ENCODE measurements around the gene L3MBTL2. TPM values are rescaled to one million over a fixed set of nuclear protein-coding genes. Genes with fewer than 3 reads are reported as not detected.
A peak's percentile ranks its signal among the peaks of the same experiment; 100 is the strongest.

L3MBTL2 gene
- total and polyA plus RNA-seq, 4 donors, result 8.7 to 17.4 (median 12.3) TPM

DNA sequence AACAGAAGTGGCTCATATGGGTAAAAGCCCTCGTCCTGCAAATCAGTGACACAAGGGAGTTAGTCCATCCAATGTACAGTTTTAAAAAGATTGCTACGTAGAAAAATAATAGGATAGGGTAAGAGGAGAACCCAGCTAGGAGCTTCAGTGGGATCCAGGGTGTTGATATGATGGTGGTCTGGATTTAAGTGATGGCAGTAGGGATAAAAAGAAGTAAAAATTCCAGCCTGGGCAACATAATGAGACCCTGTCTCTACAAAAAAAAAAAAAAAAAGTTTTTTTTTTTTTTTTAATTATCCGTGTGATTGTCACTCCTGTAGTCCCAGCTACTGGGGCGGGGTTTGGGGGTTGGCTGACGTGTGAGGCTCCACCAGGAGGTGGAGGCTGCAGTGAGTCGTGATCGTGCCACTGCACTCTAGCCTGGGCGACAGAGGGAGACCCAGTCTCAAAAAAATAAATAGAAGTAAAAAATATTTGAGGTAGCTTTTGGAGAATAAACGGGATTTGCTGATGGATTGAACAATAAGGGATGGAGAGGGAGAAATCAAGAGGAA, 7.0 kb upstream of the L3MBTL2 start:
- H3K36me3 ChIP-seq (ENCODE audit: control insufficient read depth in 4 of 4, insufficient read depth in 3 of 4, low read depth in 1 of 4, low read length in 3 of 4), result peaks cover 0 to 6% (median 1%) of the 10 kb centered on the region in 4 donors
- H3K27ac ChIP-seq (ENCODE audit: low read depth in 1 of 2, low read length in 2 of 2), result peak overlapping the region; percentile 51 to 56
- H3K4me3 ChIP-seq (ENCODE audit: low read depth in 1 of 3, low read length in 3 of 3), result peak overlapping the region; percentile 68 to 97 (median 86)
- H3K9me3 ChIP-seq (ENCODE audit: control insufficient read depth in 4 of 4, low read length in 3 of 4), result no peaks in the 10 kb centered on the region
- peaks cover 6 to 24% (median 18%) of the 10 kb centered on the region in 4 donors for H3K4me1 ChIP-seq (ENCODE audit: control insufficient read depth in 4 of 4, insufficient read depth in 4 of 4, low read length in 3 of 4)
- TF ChIP-seq TAF1 (conservative IDR thresholded peaks at IDR 0.05) (no peak), NR2F2 (IDR thresholded peaks at IDR 0.05) (no peak), RAD21 (IDR thresholded peaks at IDR 0.05) (peak in 1 of 2 donors; percentile 3)
- H3K9ac ChIP-seq (ENCODE audit: low read depth in 1 of 2, low read length in 2 of 2), result no peak overlapping the region
- 7% methylated on average over 9 of the region's 9 CpGs for WGBS
- no peaks in the 10 kb centered on the region for H3K27me3 ChIP-seq (ENCODE audit: control insufficient read depth in 4 of 4, insufficient read depth in 4 of 4, low read length in 3 of 4)
- DNase-seq (ENCODE audit: low spot score), result no peak

DNA sequence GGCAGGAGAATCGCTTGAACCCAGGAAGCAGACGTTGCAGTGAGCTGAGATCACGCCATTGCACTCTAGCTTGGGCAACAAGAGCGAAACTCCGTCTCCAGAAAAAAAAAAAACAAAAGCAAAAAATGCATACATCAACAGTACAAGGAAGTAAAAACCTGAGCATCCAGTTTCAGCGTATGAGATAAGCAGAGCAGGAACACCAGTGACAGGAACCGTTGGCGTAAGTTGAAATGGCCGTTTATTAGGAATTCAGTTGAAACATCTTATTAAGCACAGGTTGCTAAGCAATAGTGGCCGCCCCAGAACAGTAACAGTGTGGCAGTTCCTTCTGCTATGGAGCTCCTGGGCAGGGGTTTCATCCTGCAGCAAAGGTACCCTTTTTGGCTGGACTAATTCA, 4.0 kb upstream of the L3MBTL2 start:
- Histone ChIP-seq H3K9ac (ENCODE audit: low read depth in 1 of 2, low read length in 2 of 2) (no peak overlapping the region), H3K9me3 (ENCODE audit: control insufficient read depth in 4 of 4, low read length in 3 of 4) (no peaks in the 10 kb centered on the region), H3K27me3 (ENCODE audit: control insufficient read depth in 4 of 4, insufficient read depth in 4 of 4, low read length in 3 of 4) (no peaks in the 10 kb centered on the region), H3K27ac (ENCODE audit: low read depth in 1 of 2, low read length in 2 of 2) (no peak overlapping the region), H3K4me3 (ENCODE audit: low read depth in 1 of 3, low read length in 3 of 3) (no peak overlapping the region), H3K36me3 (ENCODE audit: control insufficient read depth in 4 of 4, insufficient read depth in 3 of 4, low read depth in 1 of 4, low read length in 3 of 4) (no peaks in the 10 kb centered on the region), H3K4me1 (ENCODE audit: control insufficient read depth in 4 of 4, insufficient read depth in 4 of 4, low read length in 3 of 4) (peaks cover 7 to 32% (median 25%) of the 10 kb centered on the region in 4 donors)
- no peak for DNase-seq (ENCODE audit: low spot score)
- 63% methylated on average over 10 of the region's 10 CpGs for WGBS
- TF ChIP-seq, protein P1, sequence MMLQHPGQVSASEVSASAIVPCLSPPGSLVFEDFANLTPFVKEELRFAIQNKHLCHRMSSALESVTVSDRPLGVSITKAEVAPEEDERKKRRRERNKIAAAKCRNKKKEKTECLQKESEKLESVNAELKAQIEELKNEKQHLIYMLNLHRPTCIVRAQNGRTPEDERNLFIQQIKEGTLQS (IDR thresholded peaks at IDR 0.05), result no peak
- TF ChIP-seq, protein P2, sequence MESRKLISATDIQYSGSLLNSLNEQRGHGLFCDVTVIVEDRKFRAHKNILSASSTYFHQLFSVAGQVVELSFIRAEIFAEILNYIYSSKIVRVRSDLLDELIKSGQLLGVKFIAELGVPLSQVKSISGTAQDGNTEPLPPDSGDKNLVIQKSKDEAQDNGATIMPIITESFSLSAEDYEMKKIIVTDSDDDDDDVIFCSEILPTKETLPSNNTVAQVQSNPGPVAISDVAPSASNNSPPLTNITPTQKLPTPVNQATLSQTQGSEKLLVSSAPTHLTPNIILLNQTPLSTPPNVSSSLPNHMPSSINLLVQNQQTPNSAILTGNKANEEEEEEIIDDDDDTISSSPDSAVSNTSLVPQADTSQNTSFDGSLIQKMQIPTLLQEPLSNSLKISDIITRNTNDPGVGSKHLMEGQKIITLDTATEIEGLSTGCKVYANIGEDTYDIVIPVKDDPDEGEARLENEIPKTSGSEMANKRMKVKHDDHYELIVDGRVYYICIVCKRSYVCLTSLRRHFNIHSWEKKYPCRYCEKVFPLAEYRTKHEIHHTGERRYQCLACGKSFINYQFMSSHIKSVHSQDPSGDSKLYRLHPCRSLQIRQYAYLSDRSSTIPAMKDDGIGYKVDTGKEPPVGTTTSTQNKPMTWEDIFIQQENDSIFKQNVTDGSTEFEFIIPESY (IDR thresholded peaks at IDR 0.05), result no peak
- TF ChIP-seq, protein P3, sequence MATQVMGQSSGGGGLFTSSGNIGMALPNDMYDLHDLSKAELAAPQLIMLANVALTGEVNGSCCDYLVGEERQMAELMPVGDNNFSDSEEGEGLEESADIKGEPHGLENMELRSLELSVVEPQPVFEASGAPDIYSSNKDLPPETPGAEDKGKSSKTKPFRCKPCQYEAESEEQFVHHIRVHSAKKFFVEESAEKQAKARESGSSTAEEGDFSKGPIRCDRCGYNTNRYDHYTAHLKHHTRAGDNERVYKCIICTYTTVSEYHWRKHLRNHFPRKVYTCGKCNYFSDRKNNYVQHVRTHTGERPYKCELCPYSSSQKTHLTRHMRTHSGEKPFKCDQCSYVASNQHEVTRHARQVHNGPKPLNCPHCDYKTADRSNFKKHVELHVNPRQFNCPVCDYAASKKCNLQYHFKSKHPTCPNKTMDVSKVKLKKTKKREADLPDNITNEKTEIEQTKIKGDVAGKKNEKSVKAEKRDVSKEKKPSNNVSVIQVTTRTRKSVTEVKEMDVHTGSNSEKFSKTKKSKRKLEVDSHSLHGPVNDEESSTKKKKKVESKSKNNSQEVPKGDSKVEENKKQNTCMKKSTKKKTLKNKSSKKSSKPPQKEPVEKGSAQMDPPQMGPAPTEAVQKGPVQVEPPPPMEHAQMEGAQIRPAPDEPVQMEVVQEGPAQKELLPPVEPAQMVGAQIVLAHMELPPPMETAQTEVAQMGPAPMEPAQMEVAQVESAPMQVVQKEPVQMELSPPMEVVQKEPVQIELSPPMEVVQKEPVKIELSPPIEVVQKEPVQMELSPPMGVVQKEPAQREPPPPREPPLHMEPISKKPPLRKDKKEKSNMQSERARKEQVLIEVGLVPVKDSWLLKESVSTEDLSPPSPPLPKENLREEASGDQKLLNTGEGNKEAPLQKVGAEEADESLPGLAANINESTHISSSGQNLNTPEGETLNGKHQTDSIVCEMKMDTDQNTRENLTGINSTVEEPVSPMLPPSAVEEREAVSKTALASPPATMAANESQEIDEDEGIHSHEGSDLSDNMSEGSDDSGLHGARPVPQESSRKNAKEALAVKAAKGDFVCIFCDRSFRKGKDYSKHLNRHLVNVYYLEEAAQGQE (IDR thresholded peaks at IDR 0.05), result no peak
- TF ChIP-seq FOXA2 (IDR thresholded peaks at IDR 0.05) (no peak), TAF1 (conservative IDR thresholded peaks at IDR 0.05) (no peak)

DNA sequence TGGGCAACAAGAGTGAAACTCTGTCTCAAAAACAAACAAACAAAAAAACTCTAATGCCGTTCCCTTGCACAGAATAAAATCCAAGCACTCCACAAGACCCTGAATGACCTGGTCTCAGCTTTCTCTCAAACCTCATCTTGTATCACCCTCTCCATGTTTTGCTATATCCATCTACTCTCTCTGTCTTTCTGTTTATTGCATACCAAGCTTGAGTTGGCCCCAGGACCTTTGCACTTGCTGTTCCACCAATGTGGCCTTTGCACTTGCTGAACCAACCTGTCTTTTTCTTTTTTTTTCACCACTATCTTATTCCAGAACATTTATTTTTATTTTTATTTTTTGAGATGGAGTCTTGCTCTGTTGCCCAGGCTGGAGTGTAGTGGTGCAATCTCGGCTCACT, 2.0 kb upstream of the L3MBTL2 start:
- H3K27me3 ChIP-seq (ENCODE audit: control insufficient read depth in 4 of 4, insufficient read depth in 4 of 4, low read length in 3 of 4), result no peaks in the 10 kb centered on the region
- peaks cover 3 to 21% (median 12%) of the 10 kb centered on the region in 4 donors for H3K4me1 ChIP-seq (ENCODE audit: control insufficient read depth in 4 of 4, insufficient read depth in 4 of 4, low read length in 3 of 4)
- no peaks in the 10 kb centered on the region for H3K36me3 ChIP-seq (ENCODE audit: control insufficient read depth in 4 of 4, insufficient read depth in 3 of 4, low read depth in 1 of 4, low read length in 3 of 4)
- TF ChIP-seq FOXA1 (IDR thresholded peaks at IDR 0.05), result no peak
- no peak overlapping the region for H3K27ac ChIP-seq (ENCODE audit: low read depth in 1 of 2, low read length in 2 of 2)
- WGBS, result 87% methylated on average over 2 of the region's 2 CpGs
- DNase-seq (ENCODE audit: low spot score), result no peak
- H3K4me3 ChIP-seq (ENCODE audit: low read depth in 1 of 3, low read length in 3 of 3), result no peak overlapping the region
- H3K9ac ChIP-seq (ENCODE audit: low read depth in 1 of 2, low read length in 2 of 2), result no peak overlapping the region
- H3K9me3 ChIP-seq (ENCODE audit: control insufficient read depth in 4 of 4, low read length in 3 of 4), result no peaks in the 10 kb centered on the region
